ENCODE measurements around the gene ATXN1.
A peak's percentile ranks its signal among the peaks of the same experiment; 100 is the strongest.
"Not testable (repeated sequence)": the region's sequence is repeated elsewhere in the genome, so short reads cannot be mapped to it uniquely, and the experiment has no call there.

ATXN1 gene

GRCh38 chr6:16615215-16615614 lies 146.0 kb downstream of the ATXN1 start:
- not testable (repeated sequence) for DNase-seq (ENCODE audit: low read depth in 2 of 2)

GRCh38 chr6:16614143-16614542 lies 147.1 kb downstream of the ATXN1 start:
- not testable (repeated sequence) for DNase-seq (ENCODE audit: low read depth in 2 of 2)

- not testable (repeated sequence) for DNase-seq (ENCODE audit: low read depth in 2 of 2)
Observed at GRCh38 chr6:16613504-16613903, 147.8 kb downstream of the ATXN1 start.

GRCh38 chr6:16608444-16608843 lies 152.8 kb downstream of the ATXN1 start:
- no peak for DNase-seq (ENCODE audit: low read depth in 2 of 2)

- peak; percentile 24 to 37 for DNase-seq (ENCODE audit: low read depth in 2 of 2)
Observed at GRCh38 chr6:16602035-16602434, 159.2 kb downstream of the ATXN1 start.

GRCh38 chr6:16600701-16601100 lies 160.6 kb downstream of the ATXN1 start:
- DNase-seq (ENCODE audit: low read depth in 2 of 2): no peak

- no peak for DNase-seq (ENCODE audit: low read depth in 2 of 2)
Observed at GRCh38 chr6:16600026-16600425, 161.2 kb downstream of the ATXN1 start.

- DNase-seq (ENCODE audit: low read depth in 2 of 2): no peak
Observed at GRCh38 chr6:16596616-16597331, 164.5 kb downstream of the ATXN1 start.

GRCh38 chr6:16595514-16596120 lies 165.6 kb downstream of the ATXN1 start:
- DNase-seq (ENCODE audit: low read depth in 2 of 2): no peak

GRCh38 chr6:16594849-16595248 lies 166.4 kb downstream of the ATXN1 start:
- DNase-seq (ENCODE audit: low read depth in 2 of 2): no peak

GRCh38 chr6:16592223-16592911 lies 168.9 kb downstream of the ATXN1 start:
- no peak for DNase-seq (ENCODE audit: low read depth in 2 of 2)

- peak in 1 of 2 donors; percentile 19 for DNase-seq (ENCODE audit: low read depth in 2 of 2)
Observed at GRCh38 chr6:16591396-16592222, 169.7 kb downstream of the ATXN1 start.

GRCh38 chr6:16585805-16586204 lies 175.5 kb downstream of the ATXN1 start:
- DNase-seq (ENCODE audit: low read depth in 2 of 2): no peak

GRCh38 chr6:16583144-16583762 lies 178.0 kb downstream of the ATXN1 start:
- DNase-seq (ENCODE audit: low read depth in 2 of 2): no peak

GRCh38 chr6:16582446-16583143 lies 178.7 kb downstream of the ATXN1 start:
- DNase-seq (ENCODE audit: low read depth in 2 of 2): no peak

GRCh38 chr6:16578695-16579285 lies 182.5 kb downstream of the ATXN1 start:
- no peak for DNase-seq (ENCODE audit: low read depth in 2 of 2)

- DNase-seq (ENCODE audit: low read depth in 2 of 2): no peak
Observed at GRCh38 chr6:16576451-16577368, 184.6 kb downstream of the ATXN1 start.

GRCh38 chr6:16575655-16576054 lies 185.6 kb downstream of the ATXN1 start:
- no peak for DNase-seq (ENCODE audit: low read depth in 2 of 2)

GRCh38 chr6:16572943-16573342 lies 188.3 kb downstream of the ATXN1 start:
- no peak for DNase-seq (ENCODE audit: low read depth in 2 of 2)
